IPS DF 6.9 (cell line): Measurements from ENCODE around the gene RFXANK.
"Not testable (repeated sequence)": the region's sequence is repeated elsewhere in the genome, so short reads cannot be mapped to it uniquely, and the experiment has no call there.

Experiments
- DNase-seq: peaks from one replicate; pipeline ENCODE4 v3.0.0-alpha.2; 2013; ENCODE audit warnings: low read depth, low spot score
- H3K27ac ChIP-seq: one replicate; pipeline ENCODE4 v1.5.1; 2013; ENCODE audit warnings: low read length, control low read depth
- H3K27me3 ChIP-seq: 2 replicates; pipeline ENCODE4 v1.6.1; 2013; ENCODE audit warnings: mild to moderate bottlenecking, low read length; ENCODE audit not compliant: control insufficient read depth, insufficient read depth
- H3K36me3 ChIP-seq: 2 replicates; pipeline ENCODE4 v1.6.1; 2013; ENCODE audit warnings: low read length; ENCODE audit not compliant: control insufficient read depth, insufficient read depth
- H3K4me1 ChIP-seq: 2 replicates; pipeline ENCODE4 v1.6.1; 2013; ENCODE audit warnings: low read length; ENCODE audit not compliant: control insufficient read depth, insufficient read depth
- H3K4me3 ChIP-seq: 2 replicates; pipeline ENCODE4 v1.5.1; 2013; ENCODE audit warnings: mild to moderate bottlenecking, low read length
- H3K9me3 ChIP-seq: 2 replicates; pipeline ENCODE4 v1.6.1; 2013; ENCODE audit warnings: low read length, inconsistent platforms; ENCODE audit not compliant: control insufficient read depth, insufficient read depth
- WGBS: extraction: QIAGEN DNeasy Blood & Tissue Kit; methylation state at CpG from one replicate; pipeline ENCODE4 v1.1.7; 2013; ENCODE audit warnings: mixed read lengths, missing lambda C conversion rate; ENCODE audit not compliant: insufficient read length, insufficient coverage; 5-methylcytosine and 5-hydroxymethylcytosine counted together

RFXANK gene

GRCh38 chr19:19221000-19221399 is 28.9 kb downstream of the RFXANK start:
- not testable (repeated sequence) for H3K36me3 ChIP-seq, H3K9me3 ChIP-seq, H3K4me1 ChIP-seq, H3K27me3 ChIP-seq, H3K27ac ChIP-seq, DNase-seq, H3K4me3 ChIP-seq
- no CpG with 5 or more reads among the region's 8 CpGs for WGBS

- no peak overlapping the region for H3K27ac ChIP-seq
- no peaks in the 10 kb centered on the region for H3K4me1 ChIP-seq
- peaks cover 4% of the 10 kb centered on the region; the same call in 1 of the 2 replicates for H3K27me3 ChIP-seq
- WGBS: no CpG with 5 or more reads among the region's 5 CpGs
- DNase-seq: no peak
- H3K36me3 ChIP-seq: no peaks in the 10 kb centered on the region
- no peak overlapping the region for H3K4me3 ChIP-seq
- H3K9me3 ChIP-seq: no peaks in the 10 kb centered on the region; the same call in 1 of the 2 replicates
These were observed 31.0 kb downstream of the RFXANK start for GRCh38 chr19:19223060-19223459.

- no peak overlapping the region for H3K4me3 ChIP-seq
- peaks cover 4% of the 10 kb centered on the region; the same call in 1 of the 2 replicates for H3K27me3 ChIP-seq
- WGBS: no CpG with 5 or more reads among the region's 6 CpGs
- H3K27ac ChIP-seq: no peak overlapping the region
- no peaks in the 10 kb centered on the region for H3K4me1 ChIP-seq
- no peaks in the 10 kb centered on the region; the same call in 1 of the 2 replicates for H3K9me3 ChIP-seq
- no peaks in the 10 kb centered on the region for H3K36me3 ChIP-seq
- no peak for DNase-seq
These were observed 31.6 kb downstream of the RFXANK start for GRCh38 chr19:19223636-19224035.

GRCh38 chr19:19224150-19224851 is 32.2 kb downstream of the RFXANK start:
- Histone ChIP-seq H3K36me3 (no peaks in the 10 kb centered on the region), H3K4me3 (peak overlapping the region; percentile 33; the same call in 1 of the 2 replicates), H3K27ac (no peak overlapping the region), H3K27me3 (peaks cover 4% of the 10 kb centered on the region; the same call in 1 of the 2 replicates), H3K4me1 (no peaks in the 10 kb centered on the region), H3K9me3 (no peaks in the 10 kb centered on the region; the same call in 1 of the 2 replicates)
- no peak for DNase-seq
- no CpG with 5 or more reads among the region's 17 CpGs for WGBS

- Histone ChIP-seq H3K4me3 (peak overlapping the region; percentile 33; the same call in 1 of the 2 replicates), H3K27me3 (peaks cover 4% of the 10 kb centered on the region; the same call in 1 of the 2 replicates)
- DNase-seq: no peak
These were observed 32.9 kb downstream of the RFXANK start for GRCh38 chr19:19224852-19225494.

GRCh38 chr19:19226204-19226603 is 34.1 kb downstream of the RFXANK start:
- Histone ChIP-seq H3K27ac (no peak overlapping the region), H3K27me3 (peaks cover 4% of the 10 kb centered on the region; the same call in 1 of the 2 replicates), H3K36me3 (no peaks in the 10 kb centered on the region), H3K4me1 (no peaks in the 10 kb centered on the region), H3K4me3 (no peak overlapping the region), H3K9me3 (no peaks in the 10 kb centered on the region; the same call in 1 of the 2 replicates)
- DNase-seq: no peak
- WGBS: no CpG with 5 or more reads among the region's 5 CpGs

More at GRCh38 chr19:19224852-19225494, 32.9 kb downstream of the RFXANK start:
- H3K4me1 ChIP-seq: no peaks in the 10 kb centered on the region
- no CpG with 5 or more reads among the region's 59 CpGs for WGBS
- H3K27ac ChIP-seq: no peak overlapping the region
- H3K9me3 ChIP-seq: no peaks in the 10 kb centered on the region; the same call in 1 of the 2 replicates
- H3K36me3 ChIP-seq: no peaks in the 10 kb centered on the region

- no peaks in the 10 kb centered on the region; the same call in 1 of the 2 replicates for H3K9me3 ChIP-seq
- H3K27me3 ChIP-seq: peaks cover 4% of the 10 kb centered on the region; the same call in 1 of the 2 replicates
- no CpG with 5 or more reads among the region's 10 CpGs for WGBS
- H3K4me3 ChIP-seq: no peak overlapping the region
- no peaks in the 10 kb centered on the region for H3K36me3 ChIP-seq
- no peak overlapping the region for H3K27ac ChIP-seq
- H3K4me1 ChIP-seq: no peaks in the 10 kb centered on the region
- no peak for DNase-seq
These were observed 34.6 kb downstream of the RFXANK start for GRCh38 chr19:19226663-19227062.

GRCh38 chr19:19227217-19227616 is 35.2 kb downstream of the RFXANK start:
- Histone ChIP-seq H3K4me3 (no peak overlapping the region), H3K9me3 (no peaks in the 10 kb centered on the region; the same call in 1 of the 2 replicates), H3K36me3 (no peaks in the 10 kb centered on the region), H3K27me3 (peaks cover 4% of the 10 kb centered on the region; the same call in 1 of the 2 replicates), H3K27ac (no peak overlapping the region), H3K4me1 (no peaks in the 10 kb centered on the region; the same call in 1 of the 2 replicates)
- DNase-seq: no peak
- WGBS: no CpG with 5 or more reads among the region's 4 CpGs

- no peak for DNase-seq
- Histone ChIP-seq H3K4me1 (no peaks in the 10 kb centered on the region; the same call in 1 of the 2 replicates), H3K4me3 (no peak overlapping the region), H3K9me3 (no peaks in the 10 kb centered on the region), H3K36me3 (no peaks in the 10 kb centered on the region), H3K27ac (no peak overlapping the region), H3K27me3 (peaks cover under 1% of the 10 kb centered on the region; the same call in 1 of the 2 replicates)
- no CpG with 5 or more reads among the region's 3 CpGs for WGBS
These were observed 37.6 kb downstream of the RFXANK start for GRCh38 chr19:19229701-19230100.

- H3K9me3 ChIP-seq: no peaks in the 10 kb centered on the region
- DNase-seq: no peak
- H3K27me3 ChIP-seq: no peaks in the 10 kb centered on the region; the same call in 1 of the 2 replicates
- H3K4me3 ChIP-seq: no peak overlapping the region
- no CpG with 5 or more reads among the region's 9 CpGs for WGBS
- H3K27ac ChIP-seq: no peak overlapping the region
- H3K36me3 ChIP-seq: no peaks in the 10 kb centered on the region
- no peaks in the 10 kb centered on the region; the same call in 1 of the 2 replicates for H3K4me1 ChIP-seq
These were observed 38.9 kb downstream of the RFXANK start for GRCh38 chr19:19230999-19231398.
